H1 (cell line): Measurements from ENCODE around the gene TMEM222. TPM values are rescaled to one million over a fixed set of nuclear protein-coding genes. Genes with fewer than 3 reads are reported as not detected.

Source experiments
- EGR1 ChIP-seq: IDR thresholded peaks from 2 replicates; pipeline ENCODE4 v1.6.1; 2011; ENCODE audit warnings: low read depth, low read length, borderline replicate concordance
- polyA plus RNA-seq, 7 experiments: library from polyadenylated mRNA; depleted of rRNA in 3 of 7; stranded (reverse) in 5 of 7; unstranded in 2 of 7; fragments of >200 nt in 5 of 7; fragments of 200-250 nt in 2 of 7; gene quantifications; 1 replicate in 5 of 7; 2 replicates in 1 of 7; 4 replicates in 1 of 7; pipeline versions ENCODE4 v1.2.1 to v1.2.3, GENCODE V29; 2011 to 2013; ENCODE audit warnings: missing spikeins in 2 of 7, mixed read lengths in 2 of 7
- total RNA-seq: library from RNA; stranded (reverse); fragmentation: NEBNext Ultra II Directional; extraction: Animal tissue kit (Norgen Biotek cat#: 25700); gene quantifications from 2 replicates; pipeline ENCODE4 v1.2.1, GENCODE V29; 2021

The TMEM222 gene
- total and polyA plus RNA-seq, 2 of the 8 experiments (the other 6 are each of a cell fraction or from before 2014, with no cell fraction given) = 27.0 to 51.8 TPM

DNA sequence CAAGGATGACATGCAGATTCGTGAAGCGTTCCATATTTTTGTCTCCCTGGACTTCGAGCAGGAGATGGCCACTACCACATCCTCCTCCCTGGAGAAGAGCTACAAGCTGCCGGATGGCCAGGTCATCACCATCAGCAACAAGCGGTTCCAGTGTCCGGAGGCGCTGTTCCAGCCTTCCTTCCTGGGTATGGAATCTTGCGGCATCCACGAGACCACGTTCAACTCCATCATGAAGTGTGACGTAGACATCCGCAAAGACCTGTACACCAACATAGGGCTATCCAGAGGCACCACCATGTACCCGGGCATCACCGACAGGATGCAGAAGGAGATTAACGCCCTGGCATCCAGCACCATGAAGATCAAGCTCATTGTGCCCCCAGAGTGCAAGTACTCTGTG lies 3.3 kb downstream of the TMEM222 start (continued):
- TF ChIP-seq EGR1 = no peak
